NCI-H146 treated with DMSO at 0.1 percent for 48 hours (cell line): ENCODE measurements around the gene TTYH3.
"Not testable (repeated sequence)": the region's sequence is repeated elsewhere in the genome, so short reads cannot be mapped to it uniquely, and the experiment has no call there.

Experiments used
- DNase-seq: peaks from one replicate; lab custom pipeline; 2025; ENCODE audit not compliant: unreplicated experiment; lab: John Stamatoyannopoulos, UW

The TTYH3 gene

GRCh38 chr7:2681929-2682799 lies 50.4 kb downstream of the TTYH3 start:
- no peak for DNase-seq

- no peak for DNase-seq
Measured at GRCh38 chr7:2684501-2684900, 52.7 kb downstream of the TTYH3 start.

DNA sequence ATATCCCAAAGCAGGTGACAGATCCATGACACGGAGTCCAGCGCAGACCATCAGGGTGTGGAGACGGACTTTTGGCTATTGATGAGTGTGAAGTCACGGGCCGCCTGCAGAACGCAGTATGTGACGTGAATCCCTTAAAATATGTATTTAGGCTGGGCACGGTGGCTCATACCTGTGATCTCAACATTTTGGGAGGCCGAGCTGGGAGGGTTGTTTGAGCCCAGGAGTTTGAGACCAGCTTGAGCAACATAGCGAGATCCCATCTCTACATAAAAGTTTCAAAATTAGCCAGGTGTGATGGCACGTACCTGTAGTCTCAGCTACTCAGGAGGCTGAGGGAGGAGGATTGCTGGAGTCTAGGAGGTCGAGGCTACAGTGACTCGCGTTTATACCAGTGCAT lies 54.3 kb downstream of the TTYH3 start:
- no peak for DNase-seq

- peak; percentile 23 for DNase-seq
Measured at GRCh38 chr7:2687338-2687869, 55.6 kb downstream of the TTYH3 start.

DNA sequence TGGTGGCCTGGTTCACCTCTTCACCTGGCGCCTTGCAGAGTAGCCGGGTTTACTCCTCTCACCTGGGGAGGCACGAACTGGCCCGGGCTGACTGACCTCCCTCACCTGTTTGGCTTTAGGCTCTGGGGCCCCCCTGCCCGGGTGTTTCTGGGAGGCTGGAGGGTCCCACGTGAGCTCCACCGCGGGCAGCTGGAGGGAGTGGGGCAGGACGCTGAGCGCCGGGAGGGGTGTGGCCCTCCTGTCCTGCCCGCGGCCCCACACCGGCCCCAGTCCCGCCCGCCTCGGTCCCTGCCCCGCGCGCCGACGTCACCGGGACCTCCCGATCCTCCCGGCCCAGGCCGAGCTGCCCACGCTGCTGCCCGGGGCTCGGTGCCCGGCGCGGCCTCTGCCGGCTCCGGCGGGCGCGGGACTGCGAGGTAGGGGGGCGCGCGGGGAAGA lies 56.1 kb downstream of the TTYH3 start, which contains the start of gene AMZ1:
Gene AMZ1 (plus strand): TSS at position 322 of the 438 bp plus-strand sequence. CDS start 12,250 bp downstream, outside the sequence.
- DNase-seq: no peak

GRCh38 chr7:2688409-2689342 lies 56.9 kb downstream of the TTYH3 start:
- DNase-seq: no peak

DNA sequence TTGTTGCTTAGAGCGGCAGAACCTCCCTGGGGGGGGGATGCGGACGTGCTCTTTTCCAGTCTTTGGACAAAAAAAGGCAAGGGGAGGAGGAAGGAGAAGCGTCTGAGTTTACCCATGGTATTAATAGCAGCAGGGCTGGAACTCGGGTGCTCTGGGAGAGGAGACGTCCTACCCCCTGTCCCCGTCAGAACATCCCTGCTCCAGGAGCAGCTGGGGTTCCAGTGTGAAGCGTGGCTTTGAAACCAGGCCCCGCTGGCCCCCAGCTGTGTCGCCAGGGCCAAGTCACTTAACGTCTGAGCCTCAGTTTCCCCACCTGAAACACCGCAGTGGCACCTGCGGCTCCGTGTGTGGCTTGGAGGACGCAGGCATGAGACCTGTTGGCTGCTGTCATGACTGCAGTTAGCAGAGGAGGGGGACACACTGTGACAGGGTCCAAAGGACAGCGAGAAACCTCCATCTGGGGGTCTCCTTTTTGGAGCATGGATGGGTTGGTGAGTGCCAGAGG lies 57.6 kb downstream of the TTYH3 start:
- no peak for DNase-seq

DNA sequence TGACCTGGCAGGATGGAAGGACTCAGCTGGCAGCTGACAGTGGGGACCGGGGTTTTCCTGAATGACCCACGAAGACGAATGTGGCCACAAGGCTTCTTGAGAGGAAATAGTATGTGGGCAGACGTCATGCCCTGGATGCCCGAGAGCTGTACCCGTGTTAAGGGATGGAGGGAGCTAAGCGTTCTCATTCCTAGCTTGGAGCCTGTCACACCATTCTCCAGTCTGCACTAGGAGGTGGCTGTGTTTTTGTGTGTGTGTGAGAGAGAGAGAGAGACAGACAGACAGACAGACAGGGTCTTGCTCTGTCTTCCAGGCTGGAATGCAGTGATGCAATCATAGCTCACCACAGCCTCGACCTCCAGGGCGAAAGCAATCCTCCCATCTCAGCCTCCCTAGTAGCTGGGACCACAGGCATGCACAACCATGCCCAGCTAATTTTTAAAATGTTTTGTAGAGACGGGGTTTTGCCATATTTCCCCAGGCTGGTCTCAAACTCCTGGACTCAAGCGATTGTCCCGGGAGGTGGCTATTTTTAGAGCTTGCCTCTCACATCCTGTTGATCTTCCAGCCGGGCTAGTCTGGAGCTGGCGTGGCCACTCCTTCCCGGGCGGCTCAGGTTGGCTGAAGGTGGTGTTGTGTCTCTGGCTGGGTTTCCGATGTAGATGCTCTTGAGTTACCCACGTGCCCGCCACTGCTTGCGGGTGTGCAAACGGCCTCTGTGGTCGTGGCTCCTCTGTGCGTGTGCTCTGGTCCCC lies 58.3 kb downstream of the TTYH3 start:
- DNase-seq: no peak

DNA sequence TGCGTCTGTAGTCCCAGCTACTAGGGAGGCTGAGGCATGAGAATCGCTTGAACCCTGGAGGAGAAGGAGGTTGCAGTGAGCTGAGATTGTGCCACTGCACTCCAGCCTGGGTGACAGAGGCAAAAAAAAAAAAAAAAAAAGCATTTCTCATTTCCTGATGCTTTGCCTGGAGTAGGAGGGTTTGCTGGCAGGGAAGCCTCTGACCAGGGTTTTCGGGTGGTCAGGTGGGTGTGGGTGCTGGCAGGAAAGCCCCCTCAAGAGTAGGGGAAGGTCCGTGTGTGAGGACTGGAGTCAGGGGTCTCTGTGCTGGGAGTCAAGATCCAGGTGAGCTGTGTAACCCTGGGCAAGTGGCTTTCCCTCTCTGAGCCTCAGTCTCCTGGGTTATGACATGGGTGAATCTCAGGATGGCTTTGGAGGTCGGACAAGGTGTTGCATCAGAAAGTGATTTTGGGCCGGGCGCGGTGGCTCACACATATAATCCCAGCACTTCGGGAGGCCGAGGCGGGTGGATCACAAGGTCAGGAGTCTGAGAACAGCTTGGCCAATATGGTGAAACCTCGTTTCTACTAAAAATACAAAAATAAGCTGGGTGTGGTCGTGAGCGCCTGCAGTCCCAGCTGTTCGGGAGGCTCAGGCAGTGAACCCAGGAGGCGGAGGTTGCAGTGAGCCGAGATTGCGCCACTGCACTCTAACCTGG lies 59.4 kb downstream of the TTYH3 start:
- DNase-seq: no peak

DNA sequence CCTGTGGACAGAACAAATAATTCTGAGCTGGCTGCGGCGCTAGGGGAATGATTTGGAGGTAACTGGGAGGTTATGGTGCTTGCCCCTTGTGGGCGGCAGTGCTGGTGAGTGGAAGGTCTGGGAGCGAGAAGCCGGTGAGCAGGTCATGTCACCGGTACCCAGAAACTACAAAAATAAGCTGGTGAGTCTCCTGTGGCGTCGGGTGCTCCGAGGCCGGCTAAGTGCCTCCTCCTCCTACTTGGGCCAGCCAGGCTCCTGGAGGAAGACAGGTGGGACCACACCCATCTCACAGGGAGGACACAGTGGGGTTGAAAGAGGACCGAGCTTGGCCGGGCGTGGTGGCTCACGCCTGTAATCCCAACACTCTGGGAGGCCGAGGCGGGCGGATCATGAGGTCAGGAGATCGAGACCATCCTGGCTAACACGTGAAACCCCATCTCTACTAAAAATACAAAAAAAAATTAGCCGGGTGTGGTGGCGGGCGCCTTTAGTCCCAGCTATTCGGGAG lies 60.2 kb downstream of the TTYH3 start:
- not testable (repeated sequence) for DNase-seq

DNA sequence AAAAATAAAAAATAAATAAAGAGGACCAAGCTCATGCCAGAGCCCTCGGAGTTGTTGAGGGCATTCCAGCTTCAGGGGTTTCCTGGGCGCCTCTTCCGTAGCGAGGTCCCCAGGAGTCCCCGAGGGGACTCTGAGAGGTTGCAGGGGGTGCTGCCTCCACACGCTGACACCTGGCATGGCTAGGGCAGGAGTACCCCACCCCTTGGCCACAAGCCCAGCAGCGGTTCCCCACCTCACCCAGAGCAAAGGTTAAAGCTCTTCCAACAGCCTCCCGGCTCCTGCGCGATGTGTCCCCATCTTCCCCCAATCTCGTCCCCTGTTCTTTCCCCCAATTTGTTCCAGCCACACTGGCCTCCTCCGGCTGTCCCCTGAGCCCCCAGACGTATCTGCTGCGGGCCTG lies 60.8 kb downstream of the TTYH3 start:
- DNase-seq: no peak

DNA sequence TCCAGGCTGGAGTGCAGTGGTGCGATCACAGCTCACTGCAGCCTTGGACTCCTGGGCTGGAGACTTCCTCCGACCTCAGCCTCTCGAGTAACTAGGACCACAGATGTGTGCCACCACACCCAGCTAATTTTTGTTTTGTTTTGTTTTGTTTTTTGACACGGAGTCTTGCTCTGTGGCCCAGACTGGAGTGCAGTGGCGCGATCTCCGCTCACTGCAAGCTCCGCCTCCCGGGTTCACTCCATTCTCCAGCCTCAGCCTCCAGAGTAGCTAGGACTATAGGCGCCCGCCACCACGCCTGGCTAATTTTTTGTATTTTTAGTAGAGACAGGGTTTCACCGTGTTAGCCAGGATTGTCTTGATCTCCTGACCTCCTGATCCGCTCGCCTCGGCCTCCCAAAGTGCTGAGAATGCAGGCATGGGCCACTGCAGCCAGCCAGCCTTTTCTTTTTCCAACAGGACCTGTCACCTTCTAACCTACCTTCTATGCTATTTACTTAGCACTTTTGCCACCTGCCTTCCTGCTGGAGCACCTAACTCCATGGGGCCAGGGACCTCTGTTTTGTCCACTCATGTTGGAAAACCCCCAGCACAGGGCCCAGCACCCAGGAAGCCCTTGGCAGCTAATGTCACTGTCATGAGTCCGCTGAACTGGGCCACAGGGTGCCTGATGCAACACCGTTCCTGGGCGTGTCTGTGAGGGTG lies 61.8 kb downstream of the TTYH3 start:
- DNase-seq: not testable (repeated sequence)

GRCh38 chr7:2694122-2694436 lies 62.3 kb downstream of the TTYH3 start:
- not testable (repeated sequence) for DNase-seq

DNA sequence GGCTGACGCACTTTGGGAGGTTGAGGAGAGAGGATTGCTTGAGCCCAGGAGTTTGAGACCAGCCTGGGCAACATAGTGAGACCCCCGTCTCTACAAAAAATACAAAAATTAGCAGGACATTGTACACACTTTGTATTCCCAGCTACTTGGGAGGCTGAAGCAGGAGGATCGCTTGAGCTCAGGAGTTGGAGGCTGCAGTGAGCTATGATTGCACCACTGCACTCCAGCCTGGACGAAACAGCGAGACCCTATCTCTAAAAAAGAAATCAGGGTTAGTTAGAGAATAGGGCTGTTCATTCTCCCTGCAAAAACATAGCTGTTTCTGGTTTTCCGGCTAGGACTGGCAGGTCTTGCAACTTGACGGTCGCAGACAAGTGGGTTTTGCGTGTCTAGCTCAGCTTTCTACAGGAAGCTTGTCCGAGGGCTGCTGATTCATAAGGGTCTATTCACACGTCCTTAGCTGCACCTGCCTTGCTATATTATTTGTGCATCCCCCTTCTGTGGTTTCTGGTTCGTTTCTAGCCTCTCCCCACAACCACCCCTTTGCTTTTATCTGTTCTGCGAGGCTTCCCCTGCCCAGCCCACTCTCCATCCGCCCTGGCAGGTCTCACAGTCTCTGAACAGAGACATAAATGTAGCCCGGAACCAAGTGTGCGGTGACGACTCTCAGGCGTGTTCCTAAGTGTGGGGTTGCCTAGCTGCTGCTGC lies 66.9 kb downstream of the TTYH3 start:
- DNase-seq: no peak

GRCh38 chr7:2699289-2699620 lies 67.5 kb downstream of the TTYH3 start:
- no peak for DNase-seq

GRCh38 chr7:2700141-2700850 lies 68.5 kb downstream of the TTYH3 start:
- DNase-seq: no peak

DNA sequence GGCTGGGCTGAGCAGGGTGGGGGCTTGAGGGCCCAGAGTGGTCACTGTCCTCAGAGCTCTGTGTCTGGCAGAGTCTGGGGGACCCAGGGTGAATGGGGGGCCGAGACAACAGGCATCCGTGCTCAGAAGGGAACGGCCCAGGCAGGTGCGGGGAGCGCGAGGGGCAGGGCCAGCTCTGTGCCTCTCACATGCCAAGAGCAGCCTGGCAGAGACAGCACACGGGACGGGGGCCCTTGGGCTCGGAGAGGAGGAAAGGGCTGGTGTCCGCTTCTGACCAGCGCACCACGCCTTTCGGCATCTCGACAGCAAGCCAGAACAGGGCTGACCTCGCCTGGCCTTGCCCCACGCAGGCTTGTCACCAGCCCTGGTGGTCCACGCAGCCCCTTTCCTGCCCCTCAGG lies 69.6 kb downstream of the TTYH3 start:
- no peak for DNase-seq
